ENCODE measurements around the gene RNF157. TPM values are rescaled to one million over a fixed set of nuclear protein-coding genes. Genes with fewer than 3 reads are reported as not detected.

RNF157 gene
- total RNA-seq, 1 donor from 2014 or later: 17.8 TPM

DNA sequence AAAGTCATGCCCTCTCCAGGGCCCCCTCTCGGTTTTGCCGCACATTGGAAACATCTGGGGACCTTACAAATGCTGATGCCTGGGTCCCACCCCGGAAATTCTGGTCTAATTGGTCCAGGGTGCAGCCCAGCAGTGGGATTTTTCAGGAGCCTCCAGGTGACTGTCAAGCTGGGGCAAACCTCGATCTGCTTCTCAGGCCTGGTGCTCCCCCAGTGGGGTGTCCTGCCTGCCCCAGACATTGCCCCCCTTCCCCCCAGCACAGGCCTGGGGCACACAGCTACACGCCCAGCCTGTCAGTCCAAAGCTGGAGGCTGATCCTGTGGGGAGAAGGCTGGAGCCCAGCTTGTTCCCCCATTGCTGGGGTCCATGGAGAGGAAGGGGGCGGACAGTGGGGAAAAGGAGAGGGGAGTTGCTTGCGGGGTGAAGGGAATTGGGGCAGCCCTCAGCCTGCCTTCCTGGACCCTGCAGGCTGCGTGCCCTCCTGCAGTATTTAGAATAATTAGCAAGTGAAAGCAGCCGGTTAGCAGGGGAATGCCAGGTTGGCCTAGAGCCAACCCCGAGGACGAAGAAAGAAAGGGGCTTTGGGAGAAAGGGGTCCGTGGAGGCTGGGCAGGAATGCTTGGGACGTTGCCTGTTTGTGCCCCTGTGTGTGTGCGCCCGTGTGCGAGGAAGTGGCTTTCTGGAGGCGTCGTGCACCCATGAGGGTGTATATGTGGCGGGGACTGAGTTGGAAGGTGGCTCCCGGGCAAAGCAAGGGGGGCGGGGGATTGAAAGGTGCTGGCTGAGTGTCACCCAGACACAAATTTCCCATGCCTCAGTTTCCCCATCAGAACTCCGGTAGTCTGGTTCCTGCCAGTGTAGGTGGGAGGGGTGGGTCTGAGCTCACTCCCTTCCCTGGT, 105.1 kb downstream of the RNF157 start:
- Mint-ChIP-seq H3K4me1 (ENCODE audit: low read depth, unreplicated experiment) (peaks cover 3% of the 10 kb centered on the region), H3K27ac (ENCODE audit: unreplicated experiment) (no peak overlapping the region), H3K36me3 (ENCODE audit: unreplicated experiment) (no peaks in the 10 kb centered on the region), H3K9me3 (ENCODE audit: unreplicated experiment) (peaks cover 1% of the 10 kb centered on the region), H3K27me3 (ENCODE audit: unreplicated experiment) (peaks cover 29% of the 10 kb centered on the region), H3K4me3 (ENCODE audit: unreplicated experiment) (no peak overlapping the region)
- peak; percentile 12 for DNase-seq
- TF ChIP-seq, protein P1, sequence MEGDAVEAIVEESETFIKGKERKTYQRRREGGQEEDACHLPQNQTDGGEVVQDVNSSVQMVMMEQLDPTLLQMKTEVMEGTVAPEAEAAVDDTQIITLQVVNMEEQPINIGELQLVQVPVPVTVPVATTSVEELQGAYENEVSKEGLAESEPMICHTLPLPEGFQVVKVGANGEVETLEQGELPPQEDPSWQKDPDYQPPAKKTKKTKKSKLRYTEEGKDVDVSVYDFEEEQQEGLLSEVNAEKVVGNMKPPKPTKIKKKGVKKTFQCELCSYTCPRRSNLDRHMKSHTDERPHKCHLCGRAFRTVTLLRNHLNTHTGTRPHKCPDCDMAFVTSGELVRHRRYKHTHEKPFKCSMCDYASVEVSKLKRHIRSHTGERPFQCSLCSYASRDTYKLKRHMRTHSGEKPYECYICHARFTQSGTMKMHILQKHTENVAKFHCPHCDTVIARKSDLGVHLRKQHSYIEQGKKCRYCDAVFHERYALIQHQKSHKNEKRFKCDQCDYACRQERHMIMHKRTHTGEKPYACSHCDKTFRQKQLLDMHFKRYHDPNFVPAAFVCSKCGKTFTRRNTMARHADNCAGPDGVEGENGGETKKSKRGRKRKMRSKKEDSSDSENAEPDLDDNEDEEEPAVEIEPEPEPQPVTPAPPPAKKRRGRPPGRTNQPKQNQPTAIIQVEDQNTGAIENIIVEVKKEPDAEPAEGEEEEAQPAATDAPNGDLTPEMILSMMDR (IDR thresholded peaks at IDR 0.05; ENCODE audit: partially characterized antibody, unreplicated experiment): no peak

DNA sequence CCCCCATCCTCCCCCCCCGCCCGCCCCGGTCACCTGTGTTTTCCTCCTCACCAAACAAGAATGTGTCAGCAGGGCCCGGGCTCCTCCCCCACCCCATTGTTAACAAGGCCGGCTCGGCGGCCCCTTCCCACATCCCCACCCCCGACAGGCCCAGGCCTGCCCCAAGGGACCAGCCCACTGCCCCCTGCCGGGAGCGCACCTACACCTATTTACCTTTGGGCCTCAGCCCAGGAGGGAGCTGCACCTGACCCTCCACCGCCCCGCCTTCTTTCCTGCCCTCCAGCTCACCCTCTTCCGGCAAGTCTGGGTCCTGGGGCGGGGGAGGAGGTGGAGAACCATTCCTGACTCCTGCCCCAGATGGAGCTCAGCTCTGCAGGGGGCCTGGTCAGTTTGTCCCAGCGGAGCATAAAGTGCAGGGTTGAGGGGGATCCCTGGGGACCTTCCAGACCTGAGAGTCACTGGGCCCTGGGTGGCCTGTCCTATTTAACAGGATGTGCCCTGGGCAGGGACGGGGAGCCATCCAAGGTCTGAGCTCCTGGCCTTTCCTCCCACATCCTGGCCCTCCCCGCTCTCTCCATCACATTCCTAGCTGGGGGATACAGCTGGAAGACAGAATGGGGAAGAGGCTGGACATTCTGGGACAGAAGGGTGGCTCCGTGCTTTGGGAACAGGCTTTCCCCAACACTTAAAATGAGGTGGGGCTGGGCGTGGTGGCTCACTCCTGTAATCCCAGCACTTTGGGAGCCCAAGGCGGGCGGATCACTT, 107.5 kb downstream of the RNF157 start:
- Mint-ChIP-seq H3K27me3 (ENCODE audit: unreplicated experiment) (peaks cover 23% of the 10 kb centered on the region), H3K4me3 (ENCODE audit: unreplicated experiment) (no peak overlapping the region), H3K4me1 (ENCODE audit: low read depth, unreplicated experiment) (peaks cover under 1% of the 10 kb centered on the region), H3K27ac (ENCODE audit: unreplicated experiment) (no peak overlapping the region), H3K9me3 (ENCODE audit: unreplicated experiment) (peaks cover 1% of the 10 kb centered on the region), H3K36me3 (ENCODE audit: unreplicated experiment) (no peaks in the 10 kb centered on the region)
- TF ChIP-seq, protein P1 (IDR thresholded peaks at IDR 0.05; ENCODE audit: partially characterized antibody, unreplicated experiment): no peak
- DNase-seq: no peak

DNA sequence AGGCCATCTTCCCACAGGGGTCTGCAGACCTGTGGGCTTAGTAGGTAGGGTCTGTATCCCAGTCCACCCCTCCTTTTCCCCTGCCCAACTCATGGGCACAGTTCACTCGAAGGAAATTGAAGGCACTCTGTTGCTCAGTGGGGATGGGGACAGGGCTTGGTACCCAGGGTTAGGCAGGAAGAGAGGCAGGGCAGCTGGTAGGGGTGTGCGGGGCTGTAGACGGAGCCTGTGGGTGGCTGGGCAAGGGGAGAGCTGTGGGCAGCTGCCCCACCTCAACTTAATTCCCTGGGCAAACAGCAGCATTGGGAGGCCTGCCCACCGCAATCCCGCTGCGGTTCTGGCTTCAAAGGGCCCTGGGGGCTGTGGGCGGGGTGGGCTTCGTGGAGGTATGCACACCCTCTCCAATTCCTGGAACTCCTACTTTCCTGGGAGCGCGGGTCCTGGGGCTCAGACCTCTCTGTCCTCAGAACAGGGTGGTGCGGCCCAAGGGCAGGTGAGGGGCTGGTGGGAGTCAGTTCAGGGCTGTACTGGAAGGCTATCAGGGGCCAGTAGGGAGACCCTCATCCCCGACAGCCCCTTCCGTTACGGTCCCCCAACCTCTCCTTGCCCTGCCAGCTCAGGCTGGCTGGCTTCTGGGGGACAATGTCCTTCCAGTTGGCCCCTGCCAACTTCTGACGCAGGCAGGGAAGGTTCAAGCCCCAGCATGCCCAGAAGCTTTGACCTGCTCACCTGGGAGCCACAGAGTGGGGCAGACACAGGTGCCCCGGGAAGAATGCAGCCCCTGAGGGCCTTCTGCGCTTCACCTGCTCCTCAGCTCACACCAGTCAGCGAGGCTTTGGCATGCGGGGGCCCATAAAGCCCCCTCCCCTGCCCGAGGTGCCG, 108.4 kb downstream of the RNF157 start:
- Mint-ChIP-seq H3K4me1 (ENCODE audit: low read depth, unreplicated experiment) (no peaks in the 10 kb centered on the region), H3K27me3 (ENCODE audit: unreplicated experiment) (peaks cover 21% of the 10 kb centered on the region), H3K27ac (ENCODE audit: unreplicated experiment) (no peak overlapping the region), H3K4me3 (ENCODE audit: unreplicated experiment) (no peak overlapping the region), H3K9me3 (ENCODE audit: unreplicated experiment) (peaks cover 1% of the 10 kb centered on the region), H3K36me3 (ENCODE audit: unreplicated experiment) (no peaks in the 10 kb centered on the region)
- TF ChIP-seq, protein P1 (IDR thresholded peaks at IDR 0.05; ENCODE audit: partially characterized antibody, unreplicated experiment): no peak
- no peak for DNase-seq

DNA sequence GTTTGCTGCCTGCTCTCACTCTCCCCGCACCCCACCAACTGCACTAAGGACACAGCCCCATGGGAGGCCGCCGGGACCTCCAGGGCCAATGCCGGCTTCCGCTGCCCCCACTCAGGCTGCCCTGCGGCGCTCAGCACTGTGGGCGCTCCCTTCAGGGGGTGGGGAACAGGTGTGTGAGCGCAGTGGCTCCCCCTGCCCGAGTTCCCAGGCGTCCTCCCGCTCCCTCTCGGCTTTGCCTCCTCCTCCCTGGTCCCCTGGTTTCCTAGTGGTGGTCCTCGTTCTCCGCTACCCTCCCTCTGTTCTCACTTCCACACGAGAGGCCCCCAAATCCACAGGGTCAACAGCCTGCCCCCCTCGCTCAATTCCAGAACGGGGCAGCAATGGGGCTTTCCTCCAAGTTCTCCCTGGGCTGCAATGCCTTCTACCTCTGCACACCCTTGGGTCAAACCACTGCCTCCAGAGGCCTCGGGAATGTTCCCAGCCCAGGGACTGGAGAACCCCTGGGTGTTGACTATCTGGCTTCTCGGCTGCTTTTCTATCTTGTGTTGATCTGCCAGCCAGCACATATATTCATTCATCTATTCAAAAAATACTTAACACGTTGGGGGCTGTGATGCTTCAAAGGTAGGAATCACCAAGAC, 109.1 kb downstream of the RNF157 start:
- DNase-seq: no peak
- Mint-ChIP-seq H3K4me1 (ENCODE audit: low read depth, unreplicated experiment) (no peaks in the 10 kb centered on the region), H3K27me3 (ENCODE audit: unreplicated experiment) (peaks cover 18% of the 10 kb centered on the region), H3K9me3 (ENCODE audit: unreplicated experiment) (peaks cover 1% of the 10 kb centered on the region), H3K4me3 (ENCODE audit: unreplicated experiment) (no peak overlapping the region), H3K27ac (ENCODE audit: unreplicated experiment) (no peak overlapping the region), H3K36me3 (ENCODE audit: unreplicated experiment) (no peaks in the 10 kb centered on the region)
- TF ChIP-seq, protein P1 (IDR thresholded peaks at IDR 0.05; ENCODE audit: partially characterized antibody, unreplicated experiment): no peak
